Head of caudate nucleus (tissue), 42 donors: Measurements from ENCODE around the gene NXPH3.

Experiments used
- DNase-seq, 42 donors: peaks; one replicate each; pipeline versions ENCODE4 v3.0.0 to v3.0.0-alpha.2; 2020 to 2021; ENCODE audit warnings: mixed read lengths in 7 of 42
- intact Hi-C: fragments of 100-400 bp; cut with DNase I; formaldehyde crosslinking; loops from one replicate; pipeline ENCODE4 v1.15.0; 2022

Gene NXPH3

DNA sequence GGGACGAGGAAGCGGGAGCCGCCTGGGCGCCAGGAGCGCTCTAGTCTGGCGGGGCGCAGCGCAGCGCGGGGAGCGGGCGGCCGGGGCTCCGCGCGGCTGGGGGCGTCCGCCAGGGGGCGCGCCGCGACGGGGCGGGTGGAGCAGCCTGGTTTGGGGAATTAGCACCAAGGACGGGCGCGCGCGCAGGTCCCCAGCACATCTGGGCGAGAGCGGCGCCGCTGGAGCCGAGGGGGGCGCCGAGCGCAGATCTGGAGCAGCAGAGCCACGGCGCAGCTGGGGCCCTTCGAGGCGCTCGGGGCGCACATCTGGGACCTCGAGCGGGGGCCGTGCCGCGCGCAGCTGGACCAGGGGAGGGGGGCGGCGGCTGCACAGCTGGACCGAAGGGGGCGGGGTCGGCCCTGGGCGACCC is at the start of gene NXPH3:
Gene NXPH3 (plus strand): TSS at position 193 of the 409 bp plus-strand sequence. CDS start 349 bp downstream, outside the sequence.
- DNase-seq: peak in 36 of 42 donors; percentile 26 to 77 (median 56)
- intact Hi-C loops: loop anchor here (5.0 kb wide), 1 partner anchor 107 kb away; no protein-coding TSS in a partner anchor

DNA sequence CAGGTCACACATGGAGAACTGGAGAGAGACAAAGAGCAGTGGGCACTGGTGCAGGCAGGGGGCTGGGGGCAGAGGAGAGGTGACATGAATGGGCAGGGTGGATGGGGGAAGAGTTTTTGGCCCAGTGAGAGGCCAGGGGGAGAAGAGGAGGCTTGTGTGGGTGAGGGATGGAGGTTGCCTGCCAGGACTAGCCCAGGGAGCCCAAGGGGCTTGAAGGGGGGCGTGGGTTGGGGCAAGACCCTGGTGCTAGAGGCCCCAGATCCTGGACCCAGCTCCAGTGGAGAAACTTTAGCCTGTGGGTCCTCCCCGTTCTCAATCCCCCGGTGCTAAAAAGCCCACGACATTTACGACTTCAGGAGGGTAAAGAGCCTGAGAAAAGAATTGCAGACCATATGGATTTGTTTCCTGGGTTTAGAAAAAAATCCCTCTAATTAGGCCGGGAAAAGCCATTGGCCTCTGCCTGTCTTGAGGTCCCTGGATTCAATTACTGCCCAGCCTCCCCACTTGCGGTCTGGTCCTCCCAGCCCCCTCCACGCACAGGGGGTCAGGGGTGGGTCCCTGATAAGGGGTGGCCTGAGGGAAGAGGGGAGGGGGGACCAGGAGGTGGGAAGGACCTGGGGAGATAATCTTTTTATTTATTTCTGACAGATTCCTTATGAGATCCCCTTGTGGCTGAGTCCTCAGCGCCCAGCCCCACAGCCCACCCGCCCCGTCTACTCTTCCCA is 47.6 kb upstream of the NXPH3 start:
- DNase-seq: peak in 4 of 42 donors; percentile 0 to 17 (median 2)
- intact Hi-C loops: no loop called here

DNA sequence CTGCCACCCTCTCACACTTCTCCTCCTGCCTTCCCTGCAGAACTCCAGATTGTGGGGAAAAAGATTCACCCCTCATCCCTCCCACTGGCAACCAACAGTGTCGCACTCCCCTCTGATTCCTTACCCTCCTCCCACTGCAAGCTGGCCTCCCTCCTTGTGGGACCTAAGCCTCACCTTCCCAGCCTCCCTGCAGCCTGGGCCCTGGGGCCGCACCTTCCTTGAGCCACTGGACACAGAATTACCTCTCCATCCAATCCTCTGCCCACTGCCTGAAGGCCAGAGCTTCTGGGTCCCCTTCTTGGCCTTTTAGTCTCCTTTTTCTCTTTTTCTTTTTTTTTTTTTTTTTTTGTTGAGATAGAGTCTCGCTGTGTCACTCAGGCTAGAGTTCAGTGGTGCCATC is 46.7 kb upstream of the NXPH3 start:
- peak in 4 of 42 donors; percentile 4 to 18 (median 7) for DNase-seq
- intact Hi-C loops: no loop called here

DNA sequence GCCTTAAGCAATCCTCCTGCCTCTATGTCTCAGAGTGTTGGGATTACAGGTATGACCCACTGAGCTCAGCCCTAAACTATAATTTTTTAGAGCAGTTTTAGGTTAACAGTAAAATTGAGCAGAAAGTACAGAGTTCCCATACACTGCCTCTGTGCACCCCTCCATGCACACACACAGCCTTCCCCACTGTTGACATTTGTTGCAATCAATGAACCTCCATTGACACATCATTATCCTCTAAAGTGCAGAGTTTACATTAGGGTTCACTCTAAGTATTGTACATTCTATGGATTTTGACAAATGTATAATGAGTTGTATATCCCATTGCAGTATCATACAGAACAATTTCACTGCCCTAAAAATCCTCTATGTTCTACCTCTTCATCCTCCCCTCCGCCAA is 45.6 kb upstream of the NXPH3 start:
- DNase-seq: peak in 2 of 42 donors; percentile 1 to 3
- intact Hi-C loops: no loop called here

DNA sequence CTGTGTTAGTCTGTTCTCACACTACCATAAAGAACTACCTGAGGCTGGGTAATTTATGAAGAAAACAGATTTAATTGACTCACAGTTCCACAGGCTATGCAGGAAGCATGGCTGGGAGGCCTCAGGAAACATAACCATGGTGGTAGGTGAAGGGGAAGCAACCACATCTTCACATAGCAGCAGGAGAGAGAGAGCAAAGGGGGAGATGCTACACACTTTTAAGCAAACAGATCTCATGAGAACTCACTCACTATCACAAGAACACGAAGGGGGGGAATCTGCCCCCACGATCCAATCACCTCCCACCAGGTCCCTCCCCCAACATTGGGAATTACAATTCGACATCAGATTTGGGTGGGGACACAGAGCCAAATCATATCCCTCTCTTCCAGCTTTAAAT is 31.8 kb upstream of the NXPH3 start:
- intact Hi-C loops: no loop called here
- no peak for DNase-seq

DNA sequence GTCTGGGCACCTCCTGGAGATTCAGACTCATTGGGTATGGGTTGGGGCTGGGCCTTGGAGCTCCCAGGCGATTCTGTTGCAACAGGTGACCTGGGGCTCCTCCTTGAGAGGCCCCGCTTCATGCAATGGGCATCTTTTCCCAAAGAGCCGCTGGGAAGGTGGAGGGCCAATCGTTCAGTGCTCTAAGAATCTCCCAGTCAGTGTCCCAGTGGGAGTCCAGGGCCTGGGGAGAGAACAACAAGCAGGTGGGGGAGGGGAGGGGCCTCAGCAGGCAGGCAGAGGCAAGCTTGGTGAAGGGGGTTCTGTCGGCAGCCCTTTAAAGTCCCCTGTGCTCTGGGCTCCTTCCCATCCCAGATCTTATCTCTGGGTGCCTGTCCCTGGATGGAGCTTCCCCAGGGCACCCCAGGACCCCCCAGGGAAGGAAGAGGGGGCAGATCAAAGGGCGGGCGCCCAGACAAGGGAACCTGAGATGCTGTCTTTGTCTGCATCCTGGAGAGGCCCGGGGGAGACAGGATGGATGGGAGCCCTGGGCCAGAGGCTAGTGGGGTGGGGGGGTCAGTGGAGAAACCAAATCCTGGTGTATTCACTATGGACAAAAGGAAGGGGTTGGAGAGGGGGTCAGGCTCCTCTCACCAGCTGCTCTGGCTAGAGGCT is 30.5 kb upstream of the NXPH3 start:
- intact Hi-C loops: no loop called here
- DNase-seq: peak in 2 of 42 donors; percentile 10 to 15

DNA sequence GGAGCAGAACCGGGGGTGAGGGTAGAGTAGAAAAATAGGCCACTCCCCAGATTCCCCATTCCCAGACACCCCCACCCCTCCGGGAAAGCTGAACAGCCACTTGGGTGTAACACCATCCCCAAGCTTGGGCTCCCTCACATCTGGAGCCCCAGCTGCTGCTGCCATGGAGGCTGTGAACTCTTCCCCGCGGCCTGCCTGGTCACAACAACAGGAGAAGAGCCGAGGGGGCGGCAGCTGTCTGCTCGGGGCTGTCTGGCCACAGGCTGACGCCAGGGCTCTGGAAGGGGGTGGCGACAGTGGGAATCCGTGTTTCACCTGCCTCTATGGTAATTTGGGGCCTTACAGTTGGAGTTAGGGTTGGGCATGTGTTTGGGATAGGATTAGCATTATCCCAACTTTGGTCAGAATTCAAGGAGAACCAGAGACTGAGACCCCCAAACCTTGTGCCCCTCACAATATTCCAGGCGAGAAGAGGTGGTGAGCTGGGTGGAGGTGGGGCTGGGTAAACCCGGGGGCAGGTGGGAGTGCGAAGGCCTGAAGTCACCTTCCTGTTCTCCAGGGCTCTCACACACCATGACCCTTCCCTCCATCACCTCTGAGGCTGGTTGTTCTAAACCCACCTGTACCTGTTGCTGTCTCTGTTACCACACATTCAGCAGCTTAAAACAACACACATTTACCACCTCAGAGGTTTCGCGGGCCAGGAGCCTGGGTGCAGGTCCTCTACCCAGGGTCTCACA is 29.7 kb upstream of the NXPH3 start:
- peak in 2 of 42 donors; percentile 16 to 29 for DNase-seq
- intact Hi-C loops: no loop called here

DNA sequence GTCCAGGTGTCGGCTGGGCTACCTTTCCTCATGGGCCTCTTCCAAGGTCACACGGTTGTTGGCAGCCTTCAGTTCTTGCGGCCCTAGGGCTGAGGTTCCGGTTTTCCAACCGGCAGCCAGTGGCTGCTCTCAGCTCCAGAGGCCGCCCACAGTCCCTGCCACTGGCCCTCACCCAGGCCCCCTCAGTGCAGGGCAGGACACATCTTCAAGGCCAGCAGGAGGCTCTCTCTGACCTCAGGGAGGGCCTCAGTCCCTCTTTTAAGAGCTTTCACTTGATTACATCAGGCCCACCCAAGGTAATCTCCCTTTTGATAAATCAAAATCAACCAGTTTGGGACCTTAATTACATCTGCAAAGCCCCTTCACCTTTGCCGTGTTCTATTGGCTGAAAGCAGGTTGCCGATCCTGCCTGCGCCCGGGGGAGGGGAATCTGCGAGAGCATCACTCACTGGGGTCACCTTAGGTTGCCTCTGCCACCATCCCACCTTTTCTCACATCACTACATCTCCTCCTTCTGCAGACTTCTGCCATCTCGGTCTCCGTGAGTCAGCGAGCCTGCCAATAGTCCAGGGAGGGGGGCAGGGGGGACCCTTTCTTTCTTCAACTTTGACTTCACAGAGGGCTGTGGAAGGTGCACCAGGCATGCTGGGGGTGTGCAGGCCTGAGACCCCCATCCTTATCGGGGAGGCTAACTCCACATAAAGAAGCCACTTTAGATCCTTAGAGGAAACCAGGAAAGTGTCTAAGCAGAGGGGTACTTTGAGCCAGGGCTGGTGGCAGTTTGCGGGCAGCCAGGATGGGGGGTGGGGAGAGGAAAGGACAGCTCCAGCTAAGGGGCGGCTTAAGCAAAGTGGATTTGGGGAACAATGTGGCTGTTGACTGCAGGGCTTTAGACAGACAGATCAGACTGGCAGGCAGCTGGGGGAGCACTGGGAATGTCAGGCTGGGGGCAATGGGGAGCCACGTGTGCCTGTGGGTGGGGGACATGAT is 28.8 kb upstream of the NXPH3 start:
- peak in 12 of 42 donors; percentile 18 to 55 (median 39) for DNase-seq
- intact Hi-C loops: no loop called here

DNA sequence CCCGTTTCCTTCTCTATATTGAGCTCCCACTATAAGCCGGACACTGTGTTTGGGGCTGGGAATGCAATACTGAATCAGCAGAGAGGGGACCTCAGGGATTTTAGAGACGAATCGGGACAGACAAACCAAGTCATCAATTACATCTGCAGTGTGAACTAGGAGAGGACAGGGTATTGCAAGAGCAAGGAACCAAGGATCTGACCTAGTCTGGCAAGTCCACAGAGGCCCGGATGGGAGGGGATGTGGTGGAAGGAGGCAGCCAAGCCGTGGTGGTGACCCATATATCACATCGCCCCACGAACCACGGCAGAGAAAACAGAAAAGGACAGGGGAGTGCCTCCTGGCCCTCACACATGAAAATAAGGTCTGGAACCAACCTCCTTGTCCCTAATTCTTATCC is 28.1 kb upstream of the NXPH3 start:
- intact Hi-C loops: no loop called here
- peak in 1 of 42 donors; percentile 30 for DNase-seq

DNA sequence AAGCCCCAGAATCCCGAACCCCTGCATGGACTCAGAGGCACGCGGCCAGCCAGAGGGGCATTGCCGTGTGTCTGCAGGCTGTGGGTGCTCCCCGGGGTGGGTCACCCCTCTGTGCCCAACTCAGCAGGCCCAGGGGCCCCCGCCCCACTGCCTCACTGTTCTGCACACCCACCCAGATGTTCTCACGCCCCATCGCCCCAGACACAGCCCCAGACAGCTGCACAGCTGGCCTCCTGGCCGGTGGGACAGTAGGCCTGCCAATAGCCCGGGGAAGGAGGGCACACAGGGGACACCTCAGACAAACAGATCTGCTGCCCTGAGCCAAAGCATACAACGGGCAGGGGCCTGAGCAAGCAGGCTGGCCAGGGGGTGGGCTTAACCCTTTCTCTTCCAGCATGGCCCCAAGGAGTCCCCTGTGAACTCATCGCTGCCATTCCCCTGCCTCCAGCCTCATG is 27.6 kb upstream of the NXPH3 start:
- DNase-seq: peak in 2 of 42 donors; percentile 23 to 36
- intact Hi-C loops: no loop called here

DNA sequence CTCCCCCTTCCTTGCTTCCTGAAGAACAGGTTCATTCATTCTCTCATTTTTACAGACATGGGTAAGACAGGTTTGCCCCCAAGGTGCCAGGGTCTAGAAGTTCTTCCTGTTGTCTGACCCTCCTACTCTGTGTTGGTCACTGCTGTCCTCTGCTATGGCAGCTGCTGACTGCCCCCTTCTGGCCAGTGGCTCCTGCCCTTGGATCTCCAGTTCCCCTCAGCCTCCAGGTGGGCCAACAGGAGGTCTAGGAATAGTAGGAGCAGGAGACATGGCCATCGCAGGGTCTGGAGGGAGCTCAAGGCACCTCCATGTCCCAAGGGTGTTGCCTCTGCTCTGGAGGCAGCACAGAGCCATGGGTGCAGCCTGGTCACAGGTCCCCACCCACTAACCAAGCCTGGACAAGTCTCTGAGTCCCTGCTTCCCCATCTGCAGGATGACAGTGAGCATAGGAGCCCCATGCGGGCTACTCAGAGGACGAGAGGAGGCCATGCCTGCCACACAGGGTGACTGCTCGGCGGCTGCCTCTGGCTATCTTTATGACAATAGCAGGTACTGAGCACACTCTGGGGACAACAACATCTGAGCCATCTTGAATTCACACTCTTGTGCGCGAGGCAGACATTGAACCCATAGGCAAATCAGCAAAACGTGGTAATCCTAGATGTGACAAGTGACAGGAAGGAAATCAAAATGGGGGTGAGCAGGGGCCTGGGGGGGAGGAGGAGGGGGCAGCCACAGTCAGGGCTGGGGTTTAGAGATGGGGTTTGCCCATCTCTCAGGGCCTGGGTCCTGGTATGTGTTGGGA is 27.0 kb upstream of the NXPH3 start:
- intact Hi-C loops: no loop called here
- DNase-seq: peak in 17 of 42 donors; percentile 17 to 65 (median 44)

DNA sequence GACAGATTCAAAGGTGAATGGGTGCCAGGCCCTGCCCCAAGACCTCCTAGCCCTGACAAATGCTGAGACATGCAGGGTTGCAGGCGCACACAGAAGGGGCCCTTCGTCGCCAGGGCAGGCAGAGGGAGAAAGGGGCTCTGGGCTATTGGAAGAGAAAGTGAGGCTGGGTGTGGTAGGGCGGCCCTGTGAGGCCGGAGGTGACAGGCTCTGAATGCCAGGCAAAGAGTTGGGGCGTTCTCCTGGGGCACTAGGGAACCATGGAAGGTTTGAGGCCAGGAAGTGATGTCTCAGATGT is 26.4 kb upstream of the NXPH3 start:
- intact Hi-C loops: no loop called here
- DNase-seq: peak in 2 of 42 donors; percentile 12 to 23

DNA sequence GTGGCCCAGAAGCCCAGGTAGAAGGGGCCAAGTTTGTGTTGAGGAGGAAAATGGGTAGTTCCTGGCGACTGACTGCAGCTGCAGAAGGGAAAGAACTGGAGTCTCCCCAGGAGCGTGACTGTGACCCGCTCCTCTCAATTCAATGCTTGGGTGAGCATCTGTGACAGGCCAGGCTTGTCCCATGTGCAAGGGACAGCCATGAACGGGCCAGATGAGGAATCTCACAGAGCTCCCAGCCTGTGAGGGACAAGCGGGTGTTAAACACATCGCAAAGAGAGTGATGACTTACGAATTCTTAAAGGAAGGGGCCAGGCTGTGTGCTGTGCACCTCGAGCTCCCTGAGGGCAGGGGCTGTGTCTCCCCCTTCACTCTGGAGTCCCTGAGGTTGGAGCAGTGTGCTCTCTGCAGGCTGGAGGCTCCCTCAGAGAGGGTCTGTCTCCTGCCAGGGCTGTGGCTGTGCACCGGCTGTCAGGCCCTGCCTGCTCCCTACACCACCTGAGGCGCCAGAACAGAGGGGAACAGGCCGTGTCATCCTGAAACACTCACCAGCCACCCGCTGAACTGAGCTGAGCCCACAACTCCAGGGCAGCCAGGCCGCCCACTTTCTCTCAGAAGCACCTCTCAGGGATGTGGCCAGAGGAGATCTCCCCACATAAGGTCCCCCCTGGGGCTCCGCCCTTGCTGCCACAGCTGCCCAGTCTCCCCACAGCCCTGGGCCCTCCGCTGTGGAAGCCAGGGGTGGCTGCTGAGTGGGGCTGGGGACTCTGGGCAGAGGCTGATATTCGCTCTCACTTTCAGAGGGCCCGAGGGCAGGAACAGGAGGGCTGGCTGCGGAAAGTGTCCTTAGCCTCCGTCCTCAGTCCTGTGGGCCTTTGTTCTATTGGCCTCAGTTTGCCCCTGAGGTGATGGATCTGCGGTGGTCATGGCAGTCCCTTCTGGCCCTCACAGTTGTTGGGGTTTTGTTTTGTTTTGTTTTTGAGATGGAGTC is 25.7 kb upstream of the NXPH3 start:
- intact Hi-C loops: loop anchor here (5.0 to 10.0 kb wide), 2 partner anchors 53 to 145 kb away; partner anchors contain the start of gene NGFR
- peak in 1 of 42 donors; percentile 36 for DNase-seq

DNA sequence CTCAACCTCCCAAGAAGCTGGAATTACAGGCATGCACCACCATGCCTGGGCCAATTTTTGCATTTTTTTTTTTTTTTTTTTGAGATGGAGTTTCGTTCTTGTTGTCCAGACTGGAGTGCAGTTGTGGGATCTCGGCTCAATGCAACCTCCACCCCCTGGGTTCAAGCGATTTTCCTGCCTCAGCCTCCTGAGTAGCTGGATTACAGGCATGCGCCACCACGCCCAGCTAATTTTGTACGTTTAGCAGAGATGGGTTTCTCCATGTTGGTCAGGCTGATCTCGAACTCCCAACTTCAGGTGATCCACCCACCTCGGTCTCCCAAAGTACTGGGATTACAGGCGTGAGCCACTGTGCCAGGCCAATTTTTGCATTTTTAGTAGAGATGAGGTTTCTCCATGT is 24.9 kb upstream of the NXPH3 start:
- intact Hi-C loops: loop anchor here (5.0 to 10.0 kb wide), 2 partner anchors 53 to 146 kb away; partner anchors contain the start of gene NGFR
- DNase-seq: peak in 1 of 42 donors; percentile 23

DNA sequence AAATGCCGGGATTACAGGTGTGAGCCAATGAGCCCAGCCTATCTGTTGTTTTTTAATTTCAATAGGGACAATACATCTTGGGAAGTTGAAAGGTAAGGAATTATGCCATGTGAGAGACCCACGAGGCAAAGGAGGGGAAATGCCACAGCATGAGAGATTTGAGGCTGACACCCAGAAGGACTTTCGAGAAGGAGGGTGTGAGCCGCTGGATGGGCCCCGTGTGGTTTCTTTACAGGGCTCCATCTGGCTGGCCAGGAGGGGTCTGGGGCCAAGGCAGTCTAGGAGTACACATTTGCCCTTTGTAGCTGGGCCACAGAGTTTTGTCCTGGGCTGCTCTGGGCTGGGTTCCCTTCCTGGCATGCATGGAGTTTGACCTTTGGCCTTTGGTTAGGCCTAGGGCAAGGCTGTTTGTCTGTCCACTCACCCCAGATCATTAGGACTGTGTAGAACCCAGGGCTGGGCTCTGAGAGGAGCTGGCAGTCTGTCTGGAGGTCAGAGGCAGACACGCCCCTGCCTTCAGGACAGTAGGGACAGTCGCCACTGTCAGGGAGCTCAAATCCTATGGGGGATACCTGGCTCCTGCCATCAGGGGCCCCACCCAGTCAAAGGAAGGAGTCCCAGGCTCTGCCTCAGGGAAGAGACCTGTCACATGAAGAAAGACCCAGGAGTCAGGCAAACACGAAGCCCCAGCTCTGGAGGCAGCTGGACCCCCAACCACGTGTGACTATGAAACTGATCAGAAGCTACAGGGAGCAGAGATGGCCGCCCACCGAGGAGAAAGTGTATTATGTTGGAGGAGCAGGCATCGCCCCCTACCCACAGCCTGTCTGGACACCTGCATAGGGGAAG is 24.2 kb upstream of the NXPH3 start:
- no peak for DNase-seq
- intact Hi-C loops: loop anchor here (5.0 to 10.0 kb wide), 2 partner anchors 54 to 147 kb away; partner anchors contain the start of gene NGFR
